ENCODE measurements around the gene INTS15.
"Not testable (repeated sequence)": the region's sequence is repeated elsewhere in the genome, so short reads cannot be mapped to it uniquely, and the experiment has no call there.

Gene INTS15

GRCh38 chr7:6577369-6578113 lies 12.3 kb upstream of the INTS15 start, which contains the start of gene ZDHHC4:
Gene ZDHHC4, plus strand, starts transcription at chr7:6577454. Its CDS starts 3,108 bp downstream, at chr7:6580562.
- DNase-seq: peak; percentile 87

DNA sequence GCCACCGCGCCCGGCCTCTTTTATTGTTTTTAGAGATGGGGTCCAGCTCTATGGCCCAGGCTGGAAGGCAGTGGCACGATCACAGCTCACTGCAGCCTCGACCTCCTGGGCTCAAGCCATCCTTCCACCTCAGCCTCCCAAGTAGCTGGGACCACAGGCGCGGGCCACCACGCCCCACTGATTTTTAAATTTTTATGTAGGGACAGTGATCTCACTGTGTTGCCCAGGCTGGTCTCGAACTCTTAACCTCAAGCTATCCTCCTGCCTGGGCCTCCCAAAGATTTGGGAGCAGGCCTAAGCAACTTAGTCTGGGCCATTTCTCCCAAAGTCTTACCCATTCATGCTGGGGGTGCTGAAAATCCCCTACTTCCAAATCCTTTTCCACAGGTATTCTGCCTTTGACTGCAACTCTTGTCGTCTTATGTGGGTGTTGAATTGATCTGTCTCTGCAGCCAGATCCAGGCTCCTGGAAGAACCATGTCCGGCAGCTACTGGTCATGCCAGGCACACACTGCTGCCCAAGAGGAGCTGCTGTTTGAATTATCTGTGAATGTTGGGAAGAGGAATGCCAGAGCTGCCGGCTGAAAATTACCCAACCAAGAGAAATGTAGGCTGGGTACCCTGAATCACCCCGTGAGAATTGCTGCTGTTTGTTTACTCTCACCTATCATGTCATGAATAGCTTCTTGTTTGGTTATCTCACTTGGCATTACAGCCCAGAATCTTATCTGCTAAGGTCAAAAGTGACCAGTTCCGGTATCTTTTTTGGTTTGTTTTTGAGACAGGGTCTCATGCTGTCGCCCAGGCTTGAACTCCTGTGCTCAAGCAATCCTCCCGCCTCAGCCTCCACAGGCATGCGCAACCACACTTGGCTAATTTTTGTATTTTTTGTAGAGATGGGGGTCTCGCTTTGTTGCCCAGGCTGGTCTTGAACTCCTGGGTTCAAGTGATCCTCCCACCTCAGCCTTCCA lies 11.4 kb upstream of the INTS15 start:
- no peak for DNase-seq

DNA sequence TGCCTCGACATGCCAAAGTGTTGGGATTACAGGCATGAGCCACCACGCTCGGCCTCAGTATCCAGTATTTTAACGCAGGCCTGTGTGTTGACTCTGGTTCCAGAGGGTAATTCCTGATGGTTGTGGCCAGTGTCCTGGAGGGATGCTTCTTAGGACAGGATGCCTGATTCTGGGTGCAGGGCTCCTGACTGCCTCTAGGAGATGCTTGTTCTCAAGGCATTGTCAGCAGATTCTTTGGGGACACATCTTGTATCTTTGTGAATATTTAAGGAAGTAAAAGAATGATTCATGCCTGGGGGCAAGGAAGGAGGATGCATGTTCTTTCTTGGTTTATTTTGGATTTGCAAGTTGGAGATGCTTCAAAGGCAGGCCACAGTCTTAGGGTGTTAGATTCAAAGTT lies 10.4 kb upstream of the INTS15 start:
- DNase-seq: no peak

- not testable (repeated sequence) for DNase-seq
Measured at GRCh38 chr7:6585746-6586432, 3.9 kb upstream of the INTS15 start.

- DNase-seq: no peak
Measured at GRCh38 chr7:6588566-6588965, 1.3 kb upstream of the INTS15 start.

DNA sequence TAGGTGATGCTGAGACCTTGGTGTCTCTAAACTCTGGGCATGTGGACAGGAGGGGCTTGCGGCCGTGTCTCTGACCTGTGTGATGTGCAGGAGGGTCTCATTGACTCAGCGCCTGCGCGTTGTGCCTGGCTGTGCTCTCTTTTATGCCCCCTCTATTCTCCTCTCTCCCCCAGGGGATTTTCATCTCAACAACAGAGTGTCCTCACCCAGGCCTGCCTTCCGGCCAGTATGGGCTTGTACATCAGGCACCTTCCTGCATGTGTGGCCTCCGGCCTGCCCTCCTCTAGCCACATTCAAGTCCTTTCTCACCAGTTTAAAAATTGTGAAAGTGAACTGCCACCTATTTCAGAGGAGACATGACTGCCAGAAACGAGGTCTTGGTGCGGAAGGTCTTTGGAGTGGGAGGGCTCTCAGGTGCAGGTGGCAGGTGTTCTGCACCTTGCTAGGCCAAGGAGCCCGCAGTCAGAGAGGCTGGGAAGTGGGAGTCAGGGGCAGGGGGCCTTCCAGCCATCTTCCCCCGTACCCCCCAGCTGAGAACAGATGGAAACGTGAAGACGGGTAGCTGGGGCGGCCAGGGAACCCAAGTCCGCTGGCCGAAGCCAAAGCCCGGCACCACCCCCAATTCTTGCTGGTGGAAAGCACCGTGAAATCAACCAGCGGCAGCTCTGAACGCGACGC lies 531 bp upstream of the INTS15 start:
- no peak for DNase-seq

- DNase-seq: no peak
Measured at GRCh38 chr7:6590645-6591110, 857 bp downstream of the INTS15 start.

GRCh38 chr7:6600093-6600492 lies 10.3 kb downstream of the INTS15 start:
- DNase-seq: no peak

- no peak for DNase-seq
Measured at GRCh38 chr7:6604458-6604857, 14.6 kb downstream of the INTS15 start.

GRCh38 chr7:6606866-6607583 lies 17.2 kb downstream of the INTS15 start:
- DNase-seq: no peak

DNA sequence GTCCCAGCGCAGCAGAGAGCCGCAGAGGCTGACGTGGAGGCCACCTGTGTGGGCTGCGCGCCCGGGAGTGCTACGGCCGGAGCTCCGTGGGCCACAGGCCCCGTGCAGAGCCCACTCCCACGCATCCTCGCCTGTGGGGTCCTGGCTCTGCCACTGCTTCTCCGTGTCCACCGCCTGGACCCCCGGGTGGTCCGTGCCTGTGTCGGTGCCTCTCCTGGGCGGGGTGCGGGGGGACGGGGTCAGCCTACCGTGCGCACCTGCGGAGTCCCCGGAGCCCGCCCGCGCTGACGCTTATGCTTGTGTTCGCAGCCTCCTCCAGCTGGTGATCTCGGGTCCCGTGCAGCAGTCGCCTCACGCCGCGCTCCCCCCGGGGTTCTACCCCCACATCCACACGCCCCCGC lies 17.8 kb downstream of the INTS15 start:
- DNase-seq: no peak

- DNase-seq: no peak
Measured at GRCh38 chr7:6608081-6608480, 18.3 kb downstream of the INTS15 start.

GRCh38 chr7:6608794-6609193 lies 19.0 kb downstream of the INTS15 start:
- DNase-seq: no peak

- DNase-seq: no peak
Measured at GRCh38 chr7:6612819-6613218, 23.0 kb downstream of the INTS15 start.

- DNase-seq: no peak
Measured at GRCh38 chr7:6613706-6614105, 23.9 kb downstream of the INTS15 start.

GRCh38 chr7:6614953-6615722 lies 25.3 kb downstream of the INTS15 start, which contains the start of gene ZNF853:
Gene ZNF853, plus strand, starts transcription at chr7:6615610. Its CDS starts 565 bp downstream, at chr7:6616175.
- DNase-seq: peak; percentile 35

DNA sequence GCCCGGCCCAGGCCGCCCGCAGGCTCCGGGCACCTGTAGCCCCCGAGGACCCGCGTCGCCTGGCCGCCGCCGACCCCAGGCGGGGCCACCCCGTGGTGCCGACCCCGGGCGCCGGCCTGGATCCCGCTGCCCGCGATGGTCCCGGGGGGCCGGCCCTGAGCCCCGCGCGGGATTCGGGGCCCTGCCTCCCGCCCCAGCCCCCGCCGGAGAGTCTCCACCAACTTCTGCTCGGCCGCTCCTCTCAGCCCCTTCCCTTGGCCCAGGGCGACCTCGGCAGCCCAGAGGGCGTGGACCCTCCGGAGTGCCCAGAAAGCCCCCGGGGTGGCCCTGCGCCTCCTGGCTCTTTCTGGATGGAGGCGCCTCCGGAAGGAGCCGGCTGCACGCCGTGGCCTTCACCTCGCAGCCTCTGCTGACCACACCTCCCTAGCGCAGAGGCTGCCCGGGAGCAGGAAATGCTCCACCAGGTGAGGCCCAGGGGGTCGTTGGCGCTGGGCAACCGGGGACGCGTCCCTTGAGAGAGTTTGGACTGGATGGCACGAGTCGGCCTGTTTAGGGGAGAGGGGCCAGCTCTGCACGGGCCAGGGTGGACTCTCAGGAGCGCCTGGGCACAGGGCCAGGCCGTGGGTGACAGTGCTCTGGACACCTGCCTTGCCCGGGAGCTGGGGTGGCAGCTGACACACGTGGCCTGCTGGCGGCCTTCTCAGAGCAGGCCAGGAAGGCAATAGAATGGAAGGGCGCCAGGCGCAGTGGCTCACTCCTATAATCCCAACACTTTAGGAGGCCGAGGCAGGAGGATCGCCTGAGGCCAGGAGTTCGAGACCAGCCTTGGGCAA lies 26.1 kb downstream of the INTS15 start:
- DNase-seq: no peak

DNA sequence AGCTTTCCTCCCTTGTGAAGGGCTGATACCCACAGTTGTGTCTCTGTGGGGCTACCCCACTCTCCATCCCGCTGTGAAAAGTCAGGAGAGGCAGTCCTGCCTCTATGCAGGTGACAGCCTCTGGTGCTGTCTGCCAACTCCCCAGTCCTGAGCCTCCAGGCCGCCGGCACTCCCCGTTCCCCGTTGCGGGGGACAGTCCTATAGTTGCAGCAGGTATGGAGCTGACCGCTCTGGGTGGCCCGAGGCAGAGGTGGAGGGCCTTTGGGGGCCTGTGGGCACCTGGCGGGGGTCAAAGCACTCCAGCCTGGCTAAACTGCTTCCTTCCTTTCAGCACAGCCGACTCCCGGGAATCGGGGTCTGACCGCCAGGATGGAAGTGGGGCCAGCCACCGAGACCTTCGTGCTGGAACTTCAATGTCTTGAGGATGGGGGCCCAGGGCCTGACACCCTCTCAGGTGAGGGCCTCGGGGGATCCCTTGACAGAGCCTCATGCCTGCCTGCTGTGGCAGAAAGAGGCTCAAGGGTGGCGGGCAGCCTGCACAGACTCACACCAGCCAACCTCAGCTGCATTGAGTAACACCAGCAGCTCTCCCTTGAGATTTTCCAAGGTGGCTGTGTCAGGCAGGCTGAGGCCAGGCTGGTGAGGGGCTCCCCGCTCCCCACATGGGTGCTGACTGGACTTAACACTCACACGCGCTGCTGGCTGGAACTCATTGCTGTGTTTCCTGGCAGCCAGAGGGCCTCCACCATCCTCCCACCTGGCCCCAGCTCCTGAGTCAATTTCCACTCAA lies 27.2 kb downstream of the INTS15 start:
- DNase-seq: no peak

GRCh38 chr7:6618621-6619020 lies 28.8 kb downstream of the INTS15 start:
- DNase-seq: no peak

Measured in activated CD8-positive, alpha-beta memory T cell treated with anti-CD3 and anti-CD28 coated beads, Interleukin-2, amount 50 U/mL, for 4 hours (primary cell).